Measurements from ENCODE around the gene ZBTB37. TPM values are rescaled to one million over a fixed set of nuclear protein-coding genes. Genes with fewer than 3 reads are reported as not detected.

ZBTB37 gene
- total and polyA plus RNA-seq, 9 of the 15 experiments (the other 6 are each of a cell fraction or from before 2014, with no cell fraction given) = 1.3 to 13.9 (median 5.4) TPM

DNA sequence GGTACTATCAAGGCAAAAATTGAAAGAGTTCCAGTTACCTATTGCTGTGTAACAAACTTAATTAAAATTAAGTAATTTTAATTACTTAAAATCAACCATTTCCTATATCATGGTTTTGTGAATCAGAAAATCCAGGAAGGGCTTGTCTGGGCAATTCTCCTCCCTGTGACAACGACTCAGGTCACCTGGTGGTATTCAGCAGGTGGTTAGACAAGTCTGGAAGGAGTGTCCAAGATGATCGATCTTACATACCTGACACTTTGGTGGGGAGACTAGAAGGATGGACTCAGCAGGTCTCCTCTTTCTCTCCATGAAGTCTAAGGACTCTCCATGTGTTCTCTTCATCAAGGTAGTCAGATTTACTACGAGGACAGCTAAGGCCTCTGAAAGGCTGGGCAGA, 26.0 kb downstream of the ZBTB37 start:
- Histone ChIP-seq H3K4me1 (replicated peaks in 1 of 2; ENCODE audit: control insufficient read depth in 2 of 2, insufficient read depth in 2 of 2, low read length in 2 of 2) (no peaks in the 10 kb centered on the region), H3K9me3 (replicated peaks; ENCODE audit: control insufficient read depth, insufficient read depth, low read depth, low read length) (no peaks in the 10 kb centered on the region), H3K9me1 (ENCODE audit: control insufficient read depth, insufficient read depth, low read length) (no peaks in the 10 kb centered on the region), H3K4me3 (no peak overlapping the region), H3K36me3 (ENCODE audit: control insufficient read depth, insufficient read depth, low read length) (no peaks in the 10 kb centered on the region), H3K27ac (ENCODE audit: extremely low read depth, low read depth, low read length) (no peak overlapping the region), H4K20me1 (replicated peaks; ENCODE audit: control insufficient read depth, insufficient read depth, low read length) (no peaks in the 10 kb centered on the region), H3K4me2 (ENCODE audit: insufficient read depth, low read length) (no peak overlapping the region), H3K79me2 (ENCODE audit: control insufficient read depth, insufficient read depth, low read length) (no peaks in the 10 kb centered on the region), H2AFZ (ENCODE audit: low read depth, low read length) (no peak overlapping the region), H3K27me3 (ENCODE audit: control insufficient read depth in 2 of 2, insufficient read depth in 2 of 2, low read length in 2 of 2) (no peaks in the 10 kb centered on the region), H3K9ac (ENCODE audit: insufficient read depth in 1 of 2, low read depth in 2 of 2, low read length in 2 of 2) (no peak overlapping the region)
- TF ChIP-seq MEF2D (tag; conservative IDR thresholded peaks at IDR 0.05; ENCODE audit: low read depth) (no peak), RBM34 (IDR thresholded peaks at IDR 0.05; ENCODE audit: borderline replicate concordance, insufficient read depth, low read length) (no peak), CTBP1 (IDR thresholded peaks at IDR 0.05; ENCODE audit: borderline replicate concordance) (no peak), RBBP5 (IDR thresholded peaks at IDR 0.05; ENCODE audit: borderline replicate concordance, insufficient read depth, low read length, poor library complexity, severe bottlenecking) (no peak)
- TF ChIP-seq, protein P1, sequence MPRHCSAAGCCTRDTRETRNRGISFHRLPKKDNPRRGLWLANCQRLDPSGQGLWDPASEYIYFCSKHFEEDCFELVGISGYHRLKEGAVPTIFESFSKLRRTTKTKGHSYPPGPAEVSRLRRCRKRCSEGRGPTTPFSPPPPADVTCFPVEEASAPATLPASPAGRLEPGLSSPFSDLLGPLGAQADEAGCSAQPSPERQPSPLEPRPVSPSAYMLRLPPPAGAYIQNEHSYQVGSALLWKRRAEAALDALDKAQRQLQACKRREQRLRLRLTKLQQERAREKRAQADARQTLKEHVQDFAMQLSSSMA (CRISPR knock-in tag; IDR thresholded peaks at IDR 0.05) = no peak
- WGBS (ENCODE audit: insufficient coverage, low coverage, missing lambda C conversion rate) = 54% methylated on average over 3 of the region's 3 CpGs
- intact Hi-C loops (cut with micrococcal nuclease) = no loop called here
- in situ Hi-C loops (cut with MboI) = no loop called here
- ChIA-PET POLR2A (interaction anchor here (1.1 kb wide), 1 partner anchor 26 kb away, joined by 4 read pairs; the partner anchor contains the start of gene ZBTB37), CTCF (ENCODE audit: low intra/inter-chr PET ratio) (no interaction called here)
- no TSS peak for BruUV-seq (replicated peaks)
- ATAC-seq (no peak), DNase-seq (ENCODE audit: extremely low read depth in 1 of 4, low spot score in 3 of 4) (no peak), FAIRE-seq (no peak)

DNA sequence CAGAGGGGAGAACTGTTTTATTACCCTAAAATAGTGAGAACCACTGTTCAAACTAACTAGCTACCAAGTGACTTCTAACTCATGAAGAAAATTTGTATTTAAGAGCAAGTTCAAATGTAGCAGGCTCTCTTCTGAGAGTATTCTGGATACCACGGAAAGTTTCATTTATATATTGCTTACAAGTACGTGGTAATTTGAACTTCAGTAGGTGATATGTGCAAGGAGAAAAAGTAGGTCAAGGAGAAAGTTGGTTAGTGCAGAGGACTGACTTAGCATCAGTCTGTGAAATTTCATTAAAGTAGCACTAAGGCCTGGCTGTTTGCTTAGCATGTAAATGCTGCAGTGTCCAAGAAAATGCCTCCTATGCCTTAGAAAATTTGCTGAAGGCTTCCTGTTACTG, 32.2 kb downstream of the ZBTB37 start:
- in situ Hi-C loops (cut with MboI) (no loop called here), intact Hi-C loops (cut with micrococcal nuclease) (no loop called here)
- 23% methylated on average over 2 of the region's 2 CpGs for WGBS (ENCODE audit: insufficient coverage, low coverage, missing lambda C conversion rate)
- Histone ChIP-seq H3K9ac (ENCODE audit: insufficient read depth in 1 of 2, low read depth in 2 of 2, low read length in 2 of 2) (no peak overlapping the region), H3K27me3 (ENCODE audit: control insufficient read depth in 2 of 2, insufficient read depth in 2 of 2, low read length in 2 of 2) (no peaks in the 10 kb centered on the region), H3K4me2 (ENCODE audit: insufficient read depth, low read length) (no peak overlapping the region), H3K9me3 (replicated peaks; ENCODE audit: control insufficient read depth, insufficient read depth, low read depth, low read length) (no peaks in the 10 kb centered on the region), H3K27ac (ENCODE audit: extremely low read depth, low read depth, low read length) (no peak overlapping the region), H3K9me1 (ENCODE audit: control insufficient read depth, insufficient read depth, low read length) (no peaks in the 10 kb centered on the region), H2AFZ (ENCODE audit: low read depth, low read length) (no peak overlapping the region), H4K20me1 (replicated peaks; ENCODE audit: control insufficient read depth, insufficient read depth, low read length) (no peaks in the 10 kb centered on the region), H3K79me2 (ENCODE audit: control insufficient read depth, insufficient read depth, low read length) (no peaks in the 10 kb centered on the region), H3K4me1 (replicated peaks in 1 of 2; ENCODE audit: control insufficient read depth in 2 of 2, insufficient read depth in 2 of 2, low read length in 2 of 2) (no peaks in the 10 kb centered on the region), H3K36me3 (ENCODE audit: control insufficient read depth, insufficient read depth, low read length) (no peaks in the 10 kb centered on the region), H3K4me3 (no peak overlapping the region)
- ATAC-seq (peak; percentile 24; the same call in 2 of the 3 replicates), FAIRE-seq (no peak), DNase-seq (ENCODE audit: extremely low read depth in 1 of 4, low spot score in 3 of 4) (no peak)
- ChIA-PET POLR2A (no interaction called here), CTCF (ENCODE audit: low intra/inter-chr PET ratio) (no interaction called here)
- BruUV-seq (replicated peaks) = no TSS peak
- no peak for TF ChIP-seq HDAC2 (IDR thresholded peaks at IDR 0.05)
- no peak for TF ChIP-seq NRF1 (conservative IDR thresholded peaks at IDR 0.05 in 1 of 2, IDR thresholded peaks at IDR 0.05 in 1 of 2)
- no peak for TF ChIP-seq CHD2 (IDR thresholded peaks at IDR 0.05; ENCODE audit: low read depth, low read length)
- no peak for TF ChIP-seq FOXK1 (CRISPR knock-in tag; IDR thresholded peaks at IDR 0.05; ENCODE audit: borderline replicate concordance)
- TF ChIP-seq ZSCAN29 (IDR thresholded peaks at IDR 0.05) = no peak
- TF ChIP-seq, protein P2, sequence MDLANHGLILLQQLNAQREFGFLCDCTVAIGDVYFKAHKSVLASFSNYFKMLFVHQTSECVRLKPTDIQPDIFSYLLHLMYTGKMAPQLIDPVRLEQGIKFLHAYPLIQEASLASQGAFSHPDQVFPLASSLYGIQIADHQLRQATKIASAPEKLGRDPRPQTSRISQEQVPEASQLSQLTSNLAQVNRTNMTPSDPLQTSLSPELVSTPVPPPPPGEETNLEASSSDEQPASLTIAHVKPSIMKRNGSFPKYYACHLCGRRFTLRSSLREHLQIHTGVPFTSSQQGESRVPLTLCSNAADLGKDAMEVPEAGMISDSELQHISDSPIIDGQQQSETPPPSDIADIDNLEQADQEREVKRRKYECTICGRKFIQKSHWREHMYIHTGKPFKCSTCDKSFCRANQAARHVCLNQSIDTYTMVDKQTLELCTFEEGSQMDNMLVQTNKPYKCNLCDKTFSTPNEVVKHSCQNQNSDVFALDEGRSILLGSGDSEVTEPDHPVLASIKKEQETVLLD (IDR thresholded peaks at IDR 0.05) = no peak
- TF ChIP-seq, protein P3, sequence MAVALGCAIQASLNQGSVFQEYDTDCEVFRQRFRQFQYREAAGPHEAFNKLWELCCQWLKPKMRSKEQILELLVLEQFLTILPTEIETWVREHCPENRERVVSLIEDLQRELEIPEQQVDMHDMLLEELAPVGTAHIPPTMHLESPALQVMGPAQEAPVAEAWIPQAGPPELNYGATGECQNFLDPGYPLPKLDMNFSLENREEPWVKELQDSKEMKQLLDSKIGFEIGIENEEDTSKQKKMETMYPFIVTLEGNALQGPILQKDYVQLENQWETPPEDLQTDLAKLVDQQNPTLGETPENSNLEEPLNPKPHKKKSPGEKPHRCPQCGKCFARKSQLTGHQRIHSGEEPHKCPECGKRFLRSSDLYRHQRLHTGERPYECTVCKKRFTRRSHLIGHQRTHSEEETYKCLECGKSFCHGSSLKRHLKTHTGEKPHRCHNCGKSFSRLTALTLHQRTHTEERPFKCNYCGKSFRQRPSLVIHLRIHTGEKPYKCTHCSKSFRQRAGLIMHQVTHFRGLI (CRISPR knock-in tag; IDR thresholded peaks at IDR 0.05) = no peak
- no peak for TF ChIP-seq HMG20A (CRISPR knock-in tag; conservative IDR thresholded peaks at IDR 0.05)
- no peak for TF ChIP-seq MYC (IDR thresholded peaks at IDR 0.05; ENCODE audit: low read depth, low read length)
- no peak for TF ChIP-seq MYC (CRISPR knock-in tag; IDR thresholded peaks at IDR 0.05; ENCODE audit: borderline replicate concordance, low read depth)

All from K562 (cell line).